ENCODE measurements around the gene ZNF761.

GRCh38 chr19:53394522-53394973, 37.2 kb upstream of the ZNF761 start:
- no peak for TF ChIP-seq YY1 (IDR thresholded peaks at IDR 0.05; ENCODE audit: insufficient read depth, insufficient read length)
- no peak for TF ChIP-seq SUZ12 (IDR thresholded peaks at IDR 0.05; ENCODE audit: extremely low read depth, insufficient read depth, insufficient read length)
- no peak for TF ChIP-seq ZNF274 (IDR thresholded peaks at IDR 0.05; ENCODE audit: low read depth, low read length)

All from NT2/D1 (cell line).